ENCODE measurements around the gene PSMG3.

GRCh38 chr7:1529383-1530116 lies 40.3 kb downstream of the PSMG3 start:
- TF ChIP-seq ZNF232 (CRISPR knock-in tag; IDR thresholded peaks at IDR 0.05) = no peak
- TF ChIP-seq CTCF (IDR thresholded peaks at IDR 0.05) = no peak
- TF ChIP-seq ATF3 (CRISPR knock-in tag; conservative IDR thresholded peaks at IDR 0.05) = no peak
- no peak for TF ChIP-seq JUN (CRISPR knock-in tag; IDR thresholded peaks at IDR 0.05)
- TF ChIP-seq ZNF263 (CRISPR knock-in tag; IDR thresholded peaks at IDR 0.05; ENCODE audit: low read depth) = no peak
- no peak for TF ChIP-seq AFF4 (CRISPR knock-in tag; IDR thresholded peaks at IDR 0.05; ENCODE audit: borderline replicate concordance)
- TF ChIP-seq ATF2 (CRISPR knock-in tag; IDR thresholded peaks at IDR 0.05; ENCODE audit: borderline replicate concordance, low read depth) = no peak
- TF ChIP-seq ERG (CRISPR knock-in tag; IDR thresholded peaks at IDR 0.05) = no peak
- TF ChIP-seq SOX15 (CRISPR knock-in tag; IDR thresholded peaks at IDR 0.05) = no peak
- no peak for TF ChIP-seq FOXK1 (CRISPR knock-in tag; IDR thresholded peaks at IDR 0.05)
- no peak for TF ChIP-seq ATF1 (CRISPR knock-in tag; IDR thresholded peaks at IDR 0.05)
- TF ChIP-seq TCF7 (CRISPR knock-in tag; IDR thresholded peaks at IDR 0.05; ENCODE audit: low read depth) = no peak
- TF ChIP-seq NR1H2 (CRISPR knock-in tag; IDR thresholded peaks at IDR 0.05) = no peak
